HUES6 (cell line): ENCODE results near the gene ATRN.
"Not testable (repeated sequence)": the region's sequence is repeated elsewhere in the genome, so short reads cannot be mapped to it uniquely, and the experiment has no call there.

Experiments used
- H3K27ac ChIP-seq: 2 replicates; pipeline ENCODE4 v1.7.0; 2013; ENCODE audit warnings: low read depth, mild to moderate bottlenecking, low read length, inconsistent platforms
- H3K27me3 ChIP-seq: 2 replicates; pipeline ENCODE4 v1.6.1; 2013; ENCODE audit warnings: low read length; ENCODE audit not compliant: control insufficient read depth, insufficient read depth
- H3K36me3 ChIP-seq: 2 replicates; pipeline ENCODE4 v1.6.1; 2013; ENCODE audit warnings: low read length; ENCODE audit not compliant: control insufficient read depth, insufficient read depth
- H3K4me1 ChIP-seq: 2 replicates; pipeline ENCODE4 v1.6.1; 2013; ENCODE audit warnings: low read length; ENCODE audit not compliant: control insufficient read depth, insufficient read depth
- H3K4me3 ChIP-seq: 2 replicates; pipeline ENCODE4 v1.5.1; 2013; ENCODE audit warnings: low read depth, low read length
- H3K9ac ChIP-seq: one replicate; pipeline ENCODE4 v1.6.1; 2013; ENCODE audit warnings: mild to moderate bottlenecking, low read length
- H3K9me3 ChIP-seq: 2 replicates; pipeline ENCODE4 v1.6.1; 2013; ENCODE audit warnings: low read depth, low read length; ENCODE audit not compliant: control insufficient read depth, insufficient read depth

The ATRN gene

GRCh38 chr20:3565851-3566250 is 95.0 kb downstream of the ATRN start:
- Histone ChIP-seq H3K9me3 (no peaks in the 10 kb centered on the region), H3K4me1 (peaks cover 9% of the 10 kb centered on the region; the same call in 1 of the 2 replicates), H3K9ac (no peak overlapping the region), H3K4me3 (no peak overlapping the region), H3K27me3 (no peaks in the 10 kb centered on the region), H3K27ac (no peak overlapping the region), H3K36me3 (no peaks in the 10 kb centered on the region)

GRCh38 chr20:3572151-3572550 is 101.3 kb downstream of the ATRN start:
- H3K9ac ChIP-seq = no peak overlapping the region
- no peaks in the 10 kb centered on the region for H3K4me1 ChIP-seq
- H3K4me3 ChIP-seq = no peak overlapping the region
- H3K27ac ChIP-seq = no peak overlapping the region
- peaks cover 10% of the 10 kb centered on the region for H3K36me3 ChIP-seq
- no peaks in the 10 kb centered on the region for H3K27me3 ChIP-seq
- H3K9me3 ChIP-seq = no peaks in the 10 kb centered on the region

GRCh38 chr20:3576363-3576762 is 105.5 kb downstream of the ATRN start:
- Histone ChIP-seq H3K4me1 (no peaks in the 10 kb centered on the region), H3K36me3 (peaks cover 10% of the 10 kb centered on the region), H3K4me3 (no peak overlapping the region), H3K27ac (no peak overlapping the region), H3K27me3 (no peaks in the 10 kb centered on the region), H3K9me3 (no peaks in the 10 kb centered on the region), H3K9ac (no peak overlapping the region)

- H3K36me3 ChIP-seq = peaks cover 10% of the 10 kb centered on the region
These were observed 106.5 kb downstream of the ATRN start for GRCh38 chr20:3577366-3577765.

GRCh38 chr20:3580412-3580811 is 109.6 kb downstream of the ATRN start:
- no peak overlapping the region for H3K4me3 ChIP-seq
- no peak overlapping the region for H3K9ac ChIP-seq
- H3K27ac ChIP-seq = no peak overlapping the region
- H3K4me1 ChIP-seq = no peaks in the 10 kb centered on the region
- H3K27me3 ChIP-seq = no peaks in the 10 kb centered on the region
- peaks cover 21% of the 10 kb centered on the region for H3K36me3 ChIP-seq
- no peaks in the 10 kb centered on the region for H3K9me3 ChIP-seq

More at GRCh38 chr20:3577366-3577765, 106.5 kb downstream of the ATRN start:
- no peak overlapping the region for H3K9ac ChIP-seq
- H3K9me3 ChIP-seq = no peaks in the 10 kb centered on the region
- no peak overlapping the region for H3K27ac ChIP-seq
- no peak overlapping the region for H3K4me3 ChIP-seq
- no peaks in the 10 kb centered on the region for H3K4me1 ChIP-seq
- no peaks in the 10 kb centered on the region for H3K27me3 ChIP-seq

GRCh38 chr20:3583765-3584164 is 112.9 kb downstream of the ATRN start:
- Histone ChIP-seq H3K4me1 (no peaks in the 10 kb centered on the region), H3K36me3 (peaks cover 18% of the 10 kb centered on the region; the same call in 1 of the 2 replicates), H3K4me3 (no peak overlapping the region), H3K27ac (no peak overlapping the region), H3K27me3 (no peaks in the 10 kb centered on the region), H3K9me3 (peaks cover 6% of the 10 kb centered on the region; the same call in 1 of the 2 replicates), H3K9ac (no peak overlapping the region)

- H3K4me1 ChIP-seq = no peaks in the 10 kb centered on the region
- no peak overlapping the region for H3K4me3 ChIP-seq
- peaks cover 21% of the 10 kb centered on the region for H3K36me3 ChIP-seq
- H3K27ac ChIP-seq = no peak overlapping the region
- H3K27me3 ChIP-seq = no peaks in the 10 kb centered on the region
- peaks cover 6% of the 10 kb centered on the region; the same call in 1 of the 2 replicates for H3K9me3 ChIP-seq
- H3K9ac ChIP-seq = no peak overlapping the region
These were observed 115.3 kb downstream of the ATRN start for GRCh38 chr20:3586093-3586492.

- Histone ChIP-seq H3K4me3 (no peak overlapping the region), H3K9me3 (peaks cover 6% of the 10 kb centered on the region; the same call in 1 of the 2 replicates), H3K9ac (no peak overlapping the region), H3K36me3 (peaks cover 32% of the 10 kb centered on the region), H3K27me3 (no peaks in the 10 kb centered on the region), H3K4me1 (no peaks in the 10 kb centered on the region), H3K27ac (no peak overlapping the region)
These were observed 119.3 kb downstream of the ATRN start for GRCh38 chr20:3590164-3590563.

- Histone ChIP-seq H3K36me3 (peaks cover 27% of the 10 kb centered on the region), H3K4me3 (no peak overlapping the region), H3K9ac (no peak overlapping the region), H3K27ac (no peak overlapping the region), H3K27me3 (no peaks in the 10 kb centered on the region), H3K9me3 (no peaks in the 10 kb centered on the region), H3K4me1 (no peaks in the 10 kb centered on the region)
These were observed 122.1 kb downstream of the ATRN start for GRCh38 chr20:3592931-3593330.

GRCh38 chr20:3595541-3595940 is 124.7 kb downstream of the ATRN start:
- Histone ChIP-seq H3K9ac (no peak overlapping the region), H3K36me3 (peaks cover 30% of the 10 kb centered on the region), H3K27ac (no peak overlapping the region), H3K4me3 (no peak overlapping the region), H3K4me1 (no peaks in the 10 kb centered on the region), H3K27me3 (no peaks in the 10 kb centered on the region), H3K9me3 (no peaks in the 10 kb centered on the region)

GRCh38 chr20:3603108-3603507 is 132.3 kb downstream of the ATRN start:
- Histone ChIP-seq H3K36me3 (peaks cover 2% of the 10 kb centered on the region; the same call in 1 of the 2 replicates), H3K9me3 (no peaks in the 10 kb centered on the region), H3K4me3 (no peak overlapping the region), H3K4me1 (no peaks in the 10 kb centered on the region), H3K27ac (no peak overlapping the region), H3K9ac (no peak overlapping the region), H3K27me3 (no peaks in the 10 kb centered on the region)

GRCh38 chr20:3605386-3605886 is 134.6 kb downstream of the ATRN start:
- H3K9ac ChIP-seq, H3K27ac ChIP-seq, H3K27me3 ChIP-seq, H3K9me3 ChIP-seq, H3K4me3 ChIP-seq, H3K36me3 ChIP-seq, H3K4me1 ChIP-seq: not testable (repeated sequence)
